Endothelial cell of umbilical vein (primary cell): ENCODE results near the gene NRSN1. TPM values are rescaled to one million over a fixed set of nuclear protein-coding genes. Genes with fewer than 3 reads are reported as not detected.

Experiments
- BruUV-seq: library from RNA; stranded (reverse); fragments of 400-500 nt; replicated peaks from 2 replicates; lab custom pipeline; 2021; lab: Mats Ljungman, UMichigan
- CTCF ChIA-PET: fragments of 300-600, 350-600 bp; sonication (Branson Sonifier 250); formaldehyde crosslinking; loops from one replicate; lab custom pipeline; 2021; ENCODE audit warnings: antibody characterized with exemption, inconsistent platforms; lab: Charles Lee
- POLR2A ChIA-PET: fragments of 300-600, 350-600 bp; sonication (Branson Sonifier 250); formaldehyde crosslinking; loops from one replicate; lab custom pipeline; 2021; ENCODE audit warnings: antibody characterized with exemption, inconsistent platforms; lab: Charles Lee
- DNase-seq: peaks from one replicate; pipeline ENCODE4 v3.0.0-alpha.2; 2011; ENCODE audit warnings: low read depth, low spot score
- FAIRE-seq: peaks from 2 replicates; lab custom pipeline; 2011; peaks lifted over from hg19 to GRCh38; lab: Jason Lieb, UNC
- H2AFZ ChIP-seq: 2 replicates; pipeline ENCODE4 v1.6.0; 2012; ENCODE audit warnings: low read depth, low read length, control low read depth, inconsistent platforms
- H3K27ac ChIP-seq: 2 replicates; pipeline ENCODE4 v1.5.1; 2011; ENCODE audit warnings: low read depth, mild to moderate bottlenecking, control low read depth, low read length, moderate library complexity; ENCODE audit not compliant: insufficient read depth
- H3K27me3 ChIP-seq, 2 experiments: 2 replicates each; pipeline versions ENCODE4 v1.6.0 to v1.6.1; 2011; ENCODE audit warnings: low read length in 2 of 2, mixed read lengths in 1 of 2; ENCODE audit not compliant: control insufficient read depth in 2 of 2, insufficient read depth in 2 of 2
- H3K36me3 ChIP-seq, 2 experiments: 2 replicates in 1 of 2; 3 replicates in 1 of 2; pipeline ENCODE4 v1.5.1; 2011; ENCODE audit warnings: low read length in 2 of 2, mild to moderate bottlenecking in 1 of 2, moderate library complexity in 1 of 2; ENCODE audit not compliant: control insufficient read depth in 2 of 2, insufficient read depth in 2 of 2; ENCODE audit errors: extremely low read depth in 1 of 2
- H3K4me1 ChIP-seq: 3 replicates; pipeline ENCODE4 v1.5.1; 2011; ENCODE audit warnings: mild to moderate bottlenecking, low read length; ENCODE audit not compliant: control insufficient read depth, insufficient read depth; ENCODE audit errors: extremely low read depth
- H3K4me2 ChIP-seq: 2 replicates; pipeline ENCODE4 v1.6.1; 2011; ENCODE audit warnings: low read length, control low read depth, mixed read lengths; ENCODE audit not compliant: insufficient read depth
- H3K4me3 ChIP-seq, 3 experiments: fragments of 200-600 bp in 1 of 3; sonication (generic), shearing (Covaris generic) in 1 of 3; replicated peaks in 1 of 3; 2 replicates each; pipeline ENCODE4 v1.5.1; 2011 to 2016; ENCODE audit warnings: control low read depth in 3 of 3, low read length in 3 of 3, mild to moderate bottlenecking in 2 of 3, inconsistent platforms in 1 of 3, low read depth in 1 of 3, moderate library complexity in 1 of 3; ENCODE audit not compliant: insufficient read depth in 1 of 3
- H3K79me2 ChIP-seq: 2 replicates; pipeline ENCODE4 v1.6.0; 2012; ENCODE audit warnings: low read length, inconsistent platforms; ENCODE audit not compliant: control insufficient read depth, insufficient read depth
- H3K9ac ChIP-seq: replicated peaks from 2 replicates; pipeline ENCODE3; 2011; ENCODE audit warnings: low read length, control low read depth; ENCODE audit not compliant: insufficient read depth; ENCODE audit errors: extremely low read depth
- H3K9me1 ChIP-seq: replicated peaks from 3 replicates; pipeline ENCODE4 v1.6.0; 2011; ENCODE audit warnings: mild to moderate bottlenecking, low read length; ENCODE audit not compliant: control insufficient read depth, insufficient read depth; ENCODE audit errors: extremely low read depth
- H3K9me3 ChIP-seq: replicated peaks from 2 replicates; pipeline ENCODE4 v1.5.1; 2012; ENCODE audit warnings: low read length, inconsistent platforms; ENCODE audit not compliant: control insufficient read depth, insufficient read depth
- H4K20me1 ChIP-seq: replicated peaks from 2 replicates; pipeline ENCODE3; 2011; ENCODE audit warnings: mild to moderate bottlenecking, low read length; ENCODE audit not compliant: control insufficient read depth, insufficient read depth; ENCODE audit errors: extremely low read depth
- EZH2 ChIP-seq: IDR thresholded peaks from 2 replicates; pipeline ENCODE4 v1.6.1; 2012; ENCODE audit warnings: borderline replicate concordance, low read depth, mild to moderate bottlenecking, moderate library complexity, low read length, inconsistent platforms; ENCODE audit not compliant: severe bottlenecking
- FOS ChIP-seq: IDR thresholded peaks from 2 replicates; pipeline ENCODE4 v1.6.1; 2011; ENCODE audit warnings: mild to moderate bottlenecking, low read length, moderate library complexity, borderline replicate concordance; ENCODE audit not compliant: insufficient read depth
- GATA2 ChIP-seq: IDR thresholded peaks from 2 replicates; pipeline ENCODE4 v1.7.0; 2011; ENCODE audit warnings: low read depth, mild to moderate bottlenecking, moderate library complexity, mixed read lengths, low read length; ENCODE audit not compliant: insufficient read length, insufficient read depth
- JUN ChIP-seq: IDR thresholded peaks from 2 replicates; pipeline ENCODE4 v1.6.1; 2011; ENCODE audit warnings: borderline replicate concordance, low read depth; ENCODE audit not compliant: insufficient read length, insufficient read depth
- MYC ChIP-seq: IDR thresholded peaks from one replicate; pipeline ENCODE4 v1.6.1; 2011; ENCODE audit warnings: mild to moderate bottlenecking, low read depth, low read length
- POLR2A ChIP-seq: IDR thresholded peaks from 2 replicates; pipeline ENCODE4 v1.6.1; 2012; ENCODE audit warnings: low read depth, mild to moderate bottlenecking, control low read depth, low read length
- POLR2AphosphoS5 ChIP-seq: IDR thresholded peaks from 2 replicates; pipeline ENCODE4 v1.6.1; 2012; ENCODE audit warnings: low read depth, mild to moderate bottlenecking, control low read depth, low read length, moderate library complexity; ENCODE audit not compliant: insufficient read depth
- dilution Hi-C: fragments of 300-500 bp; cut with MboI; formaldehyde crosslinking; loops from one replicate; pipeline ENCODE4 v1.15.0; 2019; ENCODE audit warnings: low sequenced_read_pairs; ENCODE audit not compliant: extremely low pct_ligation_motif_present
- intact Hi-C: fragments of 100-400 bp; cut with micrococcal nuclease; formaldehyde crosslinking; loops from one replicate; pipeline ENCODE4 v1.10.0; 2022
- polyA plus RNA-seq, 4 experiments: library from polyadenylated mRNA; depleted of rRNA in 3 of 4; stranded (reverse) in 3 of 4; unstranded in 1 of 4; fragments of >200 nt; gene quantifications; 2 replicates each; pipeline versions ENCODE4 v1.2.1 to v1.2.3, GENCODE V29; 2011 to 2012; ENCODE audit warnings: missing spikeins in 1 of 4
- total RNA-seq: library from RNA; stranded (reverse); gene quantifications from 2 replicates; pipeline ENCODE4 v1.2.3, GENCODE V29; 2021
- TF ChIP-seq, protein P1 (sequence below): IDR thresholded peaks from 2 replicates; pipeline ENCODE4 v1.6.1; 2011; ENCODE audit not compliant: insufficient read depth, insufficient read length
- TF ChIP-seq, protein P2 (sequence below), 2 donors: IDR thresholded peaks; 1 replicate in 1 of 2; 2 replicates in 1 of 2; pipeline ENCODE4 v1.5.1; 2011; ENCODE audit warnings: low read length in 2 of 2, mild to moderate bottlenecking in 2 of 2, moderate library complexity in 2 of 2, control low read depth in 1 of 2, inconsistent platforms in 1 of 2, low read depth in 1 of 2; ENCODE audit not compliant: insufficient read depth in 1 of 2; ENCODE audit errors: extremely low read depth in 1 of 2

Gene NRSN1
- total and polyA plus RNA-seq, 2 donors (not counting 3 experiments of a cell fraction or from before 2014, with no cell fraction given) = not detected

DNA sequence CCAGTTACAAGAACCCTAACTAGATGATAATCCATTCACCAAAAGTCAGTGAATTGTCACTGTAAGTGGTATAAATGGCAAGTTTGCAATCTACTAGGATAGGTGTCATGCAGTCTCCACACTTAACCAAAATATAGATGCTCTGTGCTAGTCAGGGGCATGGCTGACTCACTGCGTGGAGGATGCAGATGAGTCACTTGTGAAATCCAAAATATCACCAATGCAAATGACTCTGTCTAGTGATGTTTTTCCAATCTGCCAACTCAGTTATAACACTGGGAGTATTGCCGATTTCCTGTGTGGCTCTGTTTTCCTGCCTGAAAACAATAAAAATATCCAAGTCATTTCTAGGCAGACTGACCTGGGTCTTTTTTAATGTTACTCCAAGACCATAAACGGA lies 47.8 kb upstream of the NRSN1 start:
- Histone ChIP-seq H3K4me2 (no peak overlapping the region), H3K79me2 (no peaks in the 10 kb centered on the region), H2AFZ (no peak overlapping the region), H3K4me1 (no peaks in the 10 kb centered on the region), H3K27me3 (no peaks in the 10 kb centered on the region), H3K4me3 (no peak overlapping the region), H3K9me1 (no peaks in the 10 kb centered on the region), H3K9ac (no peak overlapping the region), H3K9me3 (peaks cover 3% of the 10 kb centered on the region), H3K36me3 (no peaks in the 10 kb centered on the region), H4K20me1 (no peaks in the 10 kb centered on the region), H3K27ac (no peak overlapping the region)
- DNase-seq (no peak), FAIRE-seq (no peak)
- dilution Hi-C loops = no loop called here
- BruUV-seq = no TSS peak
- ChIA-PET CTCF (no interaction called here), POLR2A (no interaction called here)
- no peak for TF ChIP-seq POLR2AphosphoS5
- no peak for TF ChIP-seq FOS
- no peak for TF ChIP-seq GATA2
- TF ChIP-seq JUN = no peak
- intact Hi-C loops = no loop called here

DNA sequence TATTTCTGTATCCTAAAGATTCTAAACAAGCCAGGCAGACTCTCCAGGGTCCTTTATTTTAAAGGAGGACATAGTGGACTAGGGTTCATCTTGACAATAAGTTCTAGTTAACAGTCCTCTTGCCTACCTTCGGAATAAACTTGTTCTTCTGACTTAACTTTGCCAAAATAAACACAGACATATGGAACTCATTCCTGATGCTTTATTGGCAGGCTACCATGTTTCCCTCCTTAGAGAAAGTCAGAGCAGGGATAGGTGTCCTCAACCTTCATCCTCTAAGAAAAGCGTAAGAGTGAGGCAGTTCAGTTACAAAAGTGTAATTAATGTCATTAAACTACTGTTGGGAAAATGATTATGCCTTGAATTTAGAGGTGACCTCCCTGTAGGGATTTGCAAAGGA lies 46.9 kb upstream of the NRSN1 start:
- no peaks in the 10 kb centered on the region for H3K9me1 ChIP-seq
- ChIA-PET CTCF (no interaction called here), POLR2A (no interaction called here)
- H3K4me1 ChIP-seq = no peaks in the 10 kb centered on the region
- H3K4me2 ChIP-seq = no peak overlapping the region
- H3K27ac ChIP-seq = no peak overlapping the region
- intact Hi-C loops = no loop called here
- H3K36me3 ChIP-seq = no peaks in the 10 kb centered on the region
- H3K9ac ChIP-seq = no peak overlapping the region
- H4K20me1 ChIP-seq = no peaks in the 10 kb centered on the region
- BruUV-seq = no TSS peak
- H2AFZ ChIP-seq = no peak overlapping the region
- H3K4me3 ChIP-seq = no peak overlapping the region
- DNase-seq (no peak), FAIRE-seq (no peak)
- H3K27me3 ChIP-seq = no peaks in the 10 kb centered on the region
- TF ChIP-seq MYC = no peak
- no peak for TF ChIP-seq FOS
- no peak for TF ChIP-seq JUN
- TF ChIP-seq POLR2A = no peak
- no peak for TF ChIP-seq POLR2AphosphoS5
- TF ChIP-seq EZH2 = no peak
- no peak for TF ChIP-seq GATA2
- TF ChIP-seq, protein P1, sequence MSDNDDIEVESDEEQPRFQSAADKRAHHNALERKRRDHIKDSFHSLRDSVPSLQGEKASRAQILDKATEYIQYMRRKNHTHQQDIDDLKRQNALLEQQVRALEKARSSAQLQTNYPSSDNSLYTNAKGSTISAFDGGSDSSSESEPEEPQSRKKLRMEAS = no peak
- TF ChIP-seq, protein P2, sequence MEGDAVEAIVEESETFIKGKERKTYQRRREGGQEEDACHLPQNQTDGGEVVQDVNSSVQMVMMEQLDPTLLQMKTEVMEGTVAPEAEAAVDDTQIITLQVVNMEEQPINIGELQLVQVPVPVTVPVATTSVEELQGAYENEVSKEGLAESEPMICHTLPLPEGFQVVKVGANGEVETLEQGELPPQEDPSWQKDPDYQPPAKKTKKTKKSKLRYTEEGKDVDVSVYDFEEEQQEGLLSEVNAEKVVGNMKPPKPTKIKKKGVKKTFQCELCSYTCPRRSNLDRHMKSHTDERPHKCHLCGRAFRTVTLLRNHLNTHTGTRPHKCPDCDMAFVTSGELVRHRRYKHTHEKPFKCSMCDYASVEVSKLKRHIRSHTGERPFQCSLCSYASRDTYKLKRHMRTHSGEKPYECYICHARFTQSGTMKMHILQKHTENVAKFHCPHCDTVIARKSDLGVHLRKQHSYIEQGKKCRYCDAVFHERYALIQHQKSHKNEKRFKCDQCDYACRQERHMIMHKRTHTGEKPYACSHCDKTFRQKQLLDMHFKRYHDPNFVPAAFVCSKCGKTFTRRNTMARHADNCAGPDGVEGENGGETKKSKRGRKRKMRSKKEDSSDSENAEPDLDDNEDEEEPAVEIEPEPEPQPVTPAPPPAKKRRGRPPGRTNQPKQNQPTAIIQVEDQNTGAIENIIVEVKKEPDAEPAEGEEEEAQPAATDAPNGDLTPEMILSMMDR (IDR thresholded peaks at IDR 0.05; ENCODE audit: extremely low read depth in 1 of 2, insufficient read depth in 1 of 2, low read depth in 1 of 2, low read length in 2 of 2) = no peak
- H3K79me2 ChIP-seq = no peaks in the 10 kb centered on the region
- dilution Hi-C loops = no loop called here
- peaks cover 3% of the 10 kb centered on the region for H3K9me3 ChIP-seq
